Mucosa of gallbladder (tissue), 1 donor: Measurements from ENCODE around the gene DLST. TPM values are rescaled to one million over a fixed set of nuclear protein-coding genes. Genes with fewer than 3 reads are reported as not detected.
A peak's percentile ranks its signal among the peaks of the same experiment; 100 is the strongest.

Experiments
- DNase-seq: peaks from one replicate; pipeline ENCODE4 v3.0.0-alpha.2; 2020; ENCODE audit warnings: low spot score
- total RNA-seq: library from RNA; stranded (reverse); gene quantifications from one replicate; pipeline ENCODE4 v1.2.1, GENCODE V29; 2021
- donor health status: DM: no; HTN: no; CAD: no.

Gene DLST
- total RNA-seq, 1 donor from 2014 or later, result 95.6 TPM

DNA sequence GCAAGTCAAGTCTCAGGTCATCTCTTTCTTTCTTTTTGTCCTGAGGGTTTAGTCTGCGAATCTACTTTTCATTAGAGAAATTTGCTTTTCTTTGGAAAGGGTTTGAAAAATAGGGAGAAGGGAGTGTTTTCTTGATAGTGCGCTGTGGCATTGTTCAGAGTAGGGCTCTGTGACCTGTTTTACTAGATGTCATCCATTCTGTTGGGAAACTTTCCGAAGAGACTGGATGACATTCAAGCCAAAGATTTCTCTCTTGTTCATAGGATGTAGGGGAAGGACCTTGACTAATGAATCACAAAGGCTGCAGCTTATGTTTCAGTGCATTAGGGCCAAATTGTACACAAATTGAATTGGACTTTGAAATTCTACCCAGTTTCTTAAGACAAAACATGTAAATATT lies 14.7 kb downstream of the DLST start:
- DNase-seq, result no peak

DNA sequence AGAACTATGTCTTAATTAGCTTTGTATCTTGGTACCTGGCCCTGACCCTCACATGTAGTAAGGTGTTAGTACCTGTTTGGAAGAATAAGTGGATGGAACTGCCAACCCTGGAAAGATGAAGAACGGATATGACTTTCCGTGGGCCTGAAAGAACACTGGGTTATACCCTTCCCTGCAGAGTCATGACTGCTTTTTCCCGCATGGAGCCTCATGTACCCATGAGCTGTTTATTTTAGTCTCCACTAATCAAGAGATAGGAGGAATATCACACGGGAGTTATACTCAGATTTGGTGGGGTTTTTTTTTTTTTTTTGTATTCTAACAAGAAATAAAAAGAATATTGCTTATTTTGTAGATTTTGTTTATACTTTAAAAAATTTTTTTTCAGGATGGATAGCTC lies 15.9 kb downstream of the DLST start:
- DNase-seq, result no peak

DNA sequence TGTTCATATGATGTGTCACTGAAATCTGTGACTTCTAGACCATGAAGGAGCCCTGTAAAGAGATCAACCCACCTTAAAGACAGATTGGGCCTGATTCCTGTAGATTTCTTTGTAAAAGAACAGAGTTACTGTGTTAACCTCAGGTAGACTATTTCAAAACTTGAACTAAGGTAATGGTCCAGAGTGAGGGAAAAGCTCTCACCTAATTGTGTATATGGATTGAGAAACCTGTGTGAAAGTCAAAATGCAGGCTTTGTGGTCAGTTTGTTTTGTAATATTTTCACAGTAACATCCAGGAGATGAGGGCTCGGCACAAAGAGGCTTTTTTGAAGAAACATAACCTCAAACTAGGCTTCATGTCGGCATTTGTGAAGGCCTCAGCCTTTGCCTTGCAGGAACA lies 16.4 kb downstream of the DLST start:
- no peak for DNase-seq

DNA sequence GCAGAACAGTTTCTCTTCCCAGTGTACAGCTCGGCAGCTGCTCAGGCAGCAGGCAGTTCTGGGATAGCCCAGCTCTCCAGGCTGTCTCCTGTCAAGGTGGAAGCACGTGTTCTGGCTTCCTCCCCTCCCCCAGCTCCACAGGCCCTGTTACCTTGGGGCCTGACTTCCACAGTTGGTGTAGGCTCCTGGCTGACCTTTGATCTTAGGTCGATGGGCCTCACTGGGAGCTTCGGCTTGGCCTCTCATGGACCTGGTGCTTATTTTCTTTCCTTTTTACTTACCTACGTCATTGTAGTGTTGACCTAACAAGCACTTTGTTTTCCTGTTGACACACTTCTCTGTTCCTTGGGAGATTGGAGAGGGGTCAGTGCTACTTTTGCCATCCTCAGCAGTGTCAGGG lies 17.0 kb downstream of the DLST start:
- DNase-seq, result no peak

DNA sequence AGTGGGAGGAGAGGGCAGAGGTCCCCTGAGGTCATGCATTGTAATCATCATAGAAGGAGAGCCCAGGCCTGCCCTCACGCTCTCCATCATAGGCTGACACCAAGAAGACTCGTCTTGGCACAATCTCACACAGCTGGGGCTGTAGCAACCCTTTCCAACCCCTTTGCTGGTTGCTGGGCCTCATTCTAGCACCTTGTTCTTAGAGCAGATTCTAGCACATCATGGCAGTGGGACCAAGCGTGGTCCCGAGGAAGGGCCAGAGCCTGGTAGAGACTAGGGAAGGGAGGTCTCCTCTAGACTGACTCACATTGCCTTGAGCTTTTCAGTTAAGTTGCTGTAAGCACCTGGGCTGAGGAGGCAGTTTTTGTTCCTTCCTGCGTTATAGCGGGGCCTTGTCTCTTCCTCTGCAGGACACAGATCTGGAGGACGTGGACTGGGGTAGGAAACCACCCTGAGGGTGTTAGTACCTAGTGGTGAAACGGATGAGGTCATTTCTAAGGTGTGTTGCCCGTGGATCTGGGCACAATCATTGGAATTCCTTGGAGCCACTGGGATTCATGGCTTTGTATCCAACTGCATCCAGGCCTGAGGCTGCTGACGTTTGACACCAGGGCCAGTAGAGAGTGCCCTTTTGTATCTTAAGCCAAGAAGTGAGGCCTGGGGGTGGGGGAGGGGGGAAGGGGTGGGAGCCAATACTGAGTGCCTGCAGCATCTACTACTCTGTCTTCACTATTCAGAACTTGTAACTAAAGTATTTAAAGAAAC lies 21.4 kb downstream of the DLST start:
- DNase-seq, result no peak

GRCh38 chr14:74904635-74905503 lies 23.2 kb downstream of the DLST start:
- DNase-seq, result no peak

- DNase-seq, result peak; percentile 58
Measured at GRCh38 chr14:74905595-74906142, 24.0 kb downstream of the DLST start.

GRCh38 chr14:74906925-74907521 lies 25.3 kb downstream of the DLST start:
- DNase-seq, result no peak

DNA sequence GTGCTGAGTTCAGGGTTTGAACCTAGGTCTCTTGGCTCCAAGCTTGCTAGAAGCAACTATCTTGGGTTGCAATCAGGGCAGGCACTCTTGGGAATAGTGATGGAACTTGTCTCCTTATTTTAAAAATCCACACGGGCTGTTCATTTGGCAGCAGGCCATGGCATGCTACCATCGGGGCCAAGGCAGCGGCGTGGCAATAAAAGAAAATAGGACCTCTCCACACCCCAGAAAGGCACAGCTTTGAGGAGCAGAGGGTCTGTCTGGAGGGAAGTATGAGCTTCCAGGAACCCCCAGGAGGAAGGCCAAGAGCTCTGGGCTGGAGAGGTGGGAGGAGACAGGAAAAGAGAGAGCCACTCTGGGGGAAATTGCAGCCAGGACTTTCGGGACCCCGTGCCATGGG lies 26.0 kb downstream of the DLST start:
- DNase-seq, result no peak

DNA sequence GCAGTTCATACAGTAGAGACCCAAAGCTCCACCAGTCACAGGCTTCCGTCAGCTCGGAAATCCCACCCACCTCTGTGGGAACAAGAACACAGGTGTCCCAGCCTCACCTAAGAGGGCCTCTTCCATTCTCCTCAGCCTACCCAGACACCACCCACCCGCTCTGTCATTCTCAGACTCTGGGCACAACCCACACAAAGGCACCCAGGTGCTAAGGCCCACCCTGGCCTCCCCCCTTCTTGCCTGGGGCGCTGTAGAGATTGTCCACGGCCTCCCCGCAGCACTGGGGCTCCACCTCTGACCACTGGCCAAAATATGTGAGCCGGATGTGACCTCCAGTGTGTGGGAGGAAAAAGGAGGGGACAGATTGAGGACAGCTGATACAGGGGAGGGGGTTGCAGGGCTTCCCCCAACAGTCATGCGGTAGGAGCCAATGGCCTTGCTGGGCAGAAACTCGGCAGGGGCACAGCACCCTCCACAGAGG lies 27.2 kb downstream of the DLST start:
- no peak for DNase-seq

GRCh38 chr14:74909501-74909900 lies 27.8 kb downstream of the DLST start:
- no peak for DNase-seq

DNA sequence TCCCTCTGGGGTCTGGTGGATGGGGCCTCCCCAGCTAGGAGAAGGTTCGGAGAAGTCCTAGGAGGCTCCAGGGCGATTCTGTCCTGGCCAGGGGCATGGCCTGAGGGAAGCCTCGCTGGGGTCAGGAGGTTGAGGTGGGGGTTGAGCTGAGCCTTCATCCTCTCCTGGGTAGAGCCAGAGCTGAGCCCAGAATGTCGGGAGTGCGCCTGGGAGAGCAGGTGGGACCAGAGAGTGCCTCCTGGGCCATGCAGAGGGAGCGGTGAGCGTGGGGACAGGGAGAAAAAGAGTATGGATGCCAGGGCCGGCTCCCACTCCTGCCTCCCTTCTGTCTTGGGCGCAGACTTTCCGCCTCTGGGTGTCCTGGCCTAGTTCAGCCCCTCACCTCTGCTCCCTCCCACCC lies 28.2 kb downstream of the DLST start:
- no peak for DNase-seq

DNA sequence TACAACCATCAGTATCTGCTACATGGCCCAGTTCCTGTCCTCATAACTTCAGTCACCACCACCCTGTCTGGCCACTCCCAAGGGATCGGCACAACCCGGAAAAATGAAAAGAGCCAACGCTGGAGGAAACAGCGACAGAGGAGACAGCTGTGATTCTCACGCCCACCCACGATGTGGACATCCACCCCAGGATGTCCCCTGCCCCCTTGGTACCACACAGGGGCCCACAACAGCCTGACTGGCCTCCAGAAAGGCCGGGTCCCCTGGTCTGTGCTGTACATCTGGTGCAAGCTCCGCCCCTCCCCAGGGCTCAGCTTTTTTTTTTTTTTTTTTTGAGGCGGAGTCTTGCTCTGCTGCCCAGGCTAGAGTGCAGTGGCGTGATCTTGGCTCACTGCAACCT lies 28.8 kb downstream of the DLST start:
- DNase-seq, result no peak

- no peak for DNase-seq
Measured at GRCh38 chr14:74911221-74911620, 29.5 kb downstream of the DLST start.

DNA sequence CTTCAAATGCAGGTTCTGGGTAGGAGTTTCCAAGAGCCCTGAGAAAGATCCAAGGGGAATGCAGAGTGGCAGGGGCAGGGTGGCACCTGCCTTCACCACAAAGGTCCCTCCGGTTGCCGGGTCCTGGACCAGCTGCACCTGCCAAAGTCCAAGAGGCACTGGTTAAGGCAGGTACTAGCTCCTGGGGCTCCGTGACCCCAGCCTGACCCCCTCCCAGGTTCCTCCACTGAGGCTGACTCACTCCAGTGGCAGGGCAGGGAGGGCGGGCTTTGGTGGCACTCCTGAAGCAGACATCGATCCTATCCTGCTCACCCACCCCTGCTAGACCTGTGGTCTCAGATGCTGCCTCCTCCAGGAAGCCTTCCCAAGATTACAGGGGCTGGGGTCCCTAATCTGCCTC lies 30.0 kb downstream of the DLST start:
- peak; percentile 36 for DNase-seq

DNA sequence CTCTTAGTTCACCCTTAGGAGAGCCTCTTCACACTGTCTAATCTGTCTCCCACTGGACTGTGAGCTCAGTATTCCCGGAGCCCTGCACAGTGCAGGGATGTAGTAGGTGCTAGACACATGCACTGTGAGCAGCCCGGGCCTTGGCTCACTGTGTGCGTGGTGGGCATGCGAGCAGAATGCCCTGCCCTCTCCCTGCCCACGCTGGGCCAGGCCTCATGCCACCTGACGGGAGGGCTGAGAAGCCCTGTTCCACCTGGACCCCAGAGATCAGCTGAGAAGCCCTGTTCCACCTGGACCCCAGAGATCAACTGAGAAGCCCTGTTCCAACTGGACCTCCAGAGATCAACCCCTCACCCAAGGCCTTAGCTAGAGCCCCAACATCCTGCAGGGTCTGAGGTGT lies 30.4 kb downstream of the DLST start:
- DNase-seq, result no peak

DNA sequence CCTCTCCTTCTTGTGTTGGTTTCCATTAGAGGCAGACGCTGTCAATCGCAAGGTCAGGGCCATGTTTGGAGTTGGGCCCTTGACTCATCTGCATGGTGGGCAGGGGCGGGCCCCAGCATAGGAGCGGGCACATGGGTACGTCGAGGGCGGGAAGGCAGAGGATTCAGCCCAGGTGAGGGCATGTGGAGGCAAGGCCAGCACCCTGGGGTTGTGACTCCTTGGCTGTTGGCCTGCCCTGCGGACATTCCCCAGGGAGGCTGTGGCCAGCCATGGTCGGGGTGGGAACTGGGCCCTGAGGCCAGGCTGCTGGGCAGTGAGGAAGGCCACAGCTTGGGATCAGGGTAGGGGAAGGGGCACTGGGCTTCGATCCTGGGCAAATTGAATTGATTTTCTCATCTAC lies 31.1 kb downstream of the DLST start:
- DNase-seq, result no peak

- no peak for DNase-seq
Measured at GRCh38 chr14:74913393-74913910, 31.7 kb downstream of the DLST start.

- DNase-seq, result peak; percentile 72
Measured at GRCh38 chr14:74913986-74914573, 32.4 kb downstream of the DLST start.

GRCh38 chr14:74915426-74915825 lies 33.7 kb downstream of the DLST start:
- DNase-seq, result no peak

DNA sequence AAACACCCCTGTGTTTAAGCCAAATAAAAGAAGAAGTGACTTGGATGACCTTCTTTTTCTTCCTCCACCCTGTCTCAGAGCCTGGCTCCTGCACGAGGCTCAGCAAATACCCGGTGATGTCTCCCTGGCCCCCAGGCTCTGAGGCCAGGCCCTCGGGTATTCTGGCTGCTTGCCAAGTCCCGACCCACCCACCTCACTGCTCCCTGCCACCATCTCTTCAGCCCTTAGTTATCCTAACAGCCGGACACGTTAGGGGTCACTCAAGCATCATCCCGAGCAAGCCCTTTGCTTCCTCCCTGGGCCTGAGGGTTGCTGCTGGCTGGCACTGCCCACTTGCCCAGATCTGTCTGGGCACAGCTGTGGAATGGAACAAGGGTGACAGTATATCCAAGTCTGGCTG lies 34.1 kb downstream of the DLST start:
- no peak for DNase-seq

GRCh38 chr14:74917178-74917543 lies 35.4 kb downstream of the DLST start:
- DNase-seq, result no peak
